ENCODE results near the gene TOR3A.
"Not testable (repeated sequence)": the region's sequence is repeated elsewhere in the genome, so short reads cannot be mapped to it uniquely, and the experiment has no call there.

The TOR3A gene

GRCh38 chr1:179081687-179082332 lies at the start of gene TOR3A:
TSS of gene TOR3A (plus strand) at chr1:179082070. CDS start at chr1:179082129, 59 bp downstream.
- DNase-seq, result peak; percentile 74

- no peak for DNase-seq
Measured at GRCh38 chr1:179034720-179035119, 47.1 kb upstream of the TOR3A start.

GRCh38 chr1:179036844-179037465 lies 44.9 kb upstream of the TOR3A start:
- no peak for DNase-seq

GRCh38 chr1:179038528-179039281 lies 43.2 kb upstream of the TOR3A start:
- no peak for DNase-seq

GRCh38 chr1:179039502-179040174 lies 42.2 kb upstream of the TOR3A start:
- not testable (repeated sequence) for DNase-seq

GRCh38 chr1:179040175-179040551 lies 41.7 kb upstream of the TOR3A start:
- not testable (repeated sequence) for DNase-seq

GRCh38 chr1:179042087-179042486 lies 39.8 kb upstream of the TOR3A start:
- no peak for DNase-seq

- DNase-seq, result no peak
Measured at GRCh38 chr1:179042700-179043099, 39.2 kb upstream of the TOR3A start.

GRCh38 chr1:179043266-179043665 lies 38.6 kb upstream of the TOR3A start:
- DNase-seq, result no peak

- DNase-seq, result no peak
Measured at GRCh38 chr1:179043907-179044306, 38.0 kb upstream of the TOR3A start.

- no peak for DNase-seq
Measured at GRCh38 chr1:179046808-179047635, 34.8 kb upstream of the TOR3A start.

GRCh38 chr1:179047636-179047997 lies 34.3 kb upstream of the TOR3A start:
- DNase-seq, result no peak

GRCh38 chr1:179048339-179049124 lies 33.3 kb upstream of the TOR3A start:
- DNase-seq, result no peak

GRCh38 chr1:179052776-179053175 lies 29.1 kb upstream of the TOR3A start:
- no peak for DNase-seq

GRCh38 chr1:179053486-179053885 lies 28.4 kb upstream of the TOR3A start:
- no peak for DNase-seq

GRCh38 chr1:179055937-179056336 lies 25.9 kb upstream of the TOR3A start:
- no peak for DNase-seq

- no peak for DNase-seq
Measured at GRCh38 chr1:179058487-179059483, 23.1 kb upstream of the TOR3A start.

- no peak for DNase-seq
Measured at GRCh38 chr1:179061360-179062282, 20.2 kb upstream of the TOR3A start.

- DNase-seq, result no peak
Measured at GRCh38 chr1:179066471-179066870, 15.4 kb upstream of the TOR3A start.
